ENCODE results near the gene TOGARAM1. TPM values are rescaled to one million over a fixed set of nuclear protein-coding genes. Genes with fewer than 3 reads are reported as not detected.

Gene TOGARAM1
- total RNA-seq, 4 donors from 2014 or later = 6.3 to 19.1 (median 9.7) TPM

DNA sequence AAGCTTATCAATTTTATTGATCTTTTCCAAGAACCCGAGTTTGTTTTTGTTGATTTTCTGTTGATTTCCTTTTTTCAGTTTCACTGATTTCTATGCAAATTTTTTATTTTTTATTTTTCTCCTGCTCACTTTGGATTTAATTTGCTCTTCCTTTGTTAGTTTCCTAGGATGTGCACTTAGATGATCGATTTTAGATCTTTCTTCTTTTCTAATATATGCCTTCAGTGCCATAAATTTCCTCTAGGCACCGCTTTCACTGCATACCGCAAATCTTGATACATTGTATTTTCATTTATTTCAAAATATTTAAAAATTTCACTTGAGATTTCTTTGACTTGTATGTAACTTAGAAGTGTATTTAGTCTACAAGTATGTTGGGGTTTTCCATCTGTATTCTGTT is 9.5 kb downstream of the TOGARAM1 start:
- no peak for DNase-seq
- intact Hi-C loops (cut with DNase I; ENCODE audit: low total_unique reads) (no loop called here), in situ Hi-C loops (cut with MboI; ENCODE audit: low sequenced_read_pairs in 4 of 4) (loop anchor here in 1 of 4 donors (25.0 kb wide), 1 partner anchor 166 kb away; the partner anchor contains the start of genes FANCM and FKBP3)
- peaks cover 15 to 22% of the 10 kb centered on the region in 2 donors for H3K4me1 ChIP-seq
- H3K27ac ChIP-seq = no peak overlapping the region
- no peaks in the 10 kb centered on the region for H3K36me3 ChIP-seq
- no peak for TF ChIP-seq CTCF (IDR thresholded peaks at IDR 0.05 in 4 of 5, conservative IDR thresholded peaks at IDR 0.05 in 1 of 5)
- TF ChIP-seq POLR2A (IDR thresholded peaks at IDR 0.05) = no peak
- H3K4me3 ChIP-seq = no peak overlapping the region
- ATAC-seq = no peak
- no peaks in the 10 kb centered on the region for H3K27me3 ChIP-seq
- no peaks in the 10 kb centered on the region for H3K9me3 ChIP-seq

DNA sequence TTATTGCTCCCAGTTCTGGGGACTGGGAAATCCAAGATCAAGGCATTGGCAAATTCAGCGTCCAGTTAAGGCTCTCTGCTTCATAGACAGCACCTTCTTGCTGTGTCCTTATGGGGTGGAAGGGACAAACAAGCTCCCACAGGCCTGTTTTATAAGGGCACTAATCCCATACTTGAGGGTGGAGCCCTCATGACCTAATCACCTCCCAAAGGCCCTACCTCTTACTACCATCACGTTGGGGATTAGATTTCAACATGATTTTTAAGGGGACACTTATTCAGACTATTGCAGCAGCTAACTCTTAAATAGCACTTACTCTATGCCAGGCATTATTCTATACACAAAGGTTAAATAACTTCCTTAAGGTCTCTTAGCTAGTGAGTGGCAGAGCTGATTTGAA is 17.3 kb downstream of the TOGARAM1 start:
- Histone ChIP-seq H3K27ac (peak overlapping the region in 3 of 4 donors; percentile 10 to 61 (median 20)), H3K36me3 (no peaks in the 10 kb centered on the region), H3K27me3 (no peaks in the 10 kb centered on the region), H3K4me1 (peaks cover 19 to 25% of the 10 kb centered on the region in 2 donors), H3K4me3 (no peak overlapping the region), H3K9me3 (no peaks in the 10 kb centered on the region)
- intact Hi-C loops (cut with DNase I; ENCODE audit: low total_unique reads) = no loop called here
- no peak for TF ChIP-seq POLR2A (IDR thresholded peaks at IDR 0.05)
- DNase-seq (no peak), ATAC-seq (no peak)
- in situ Hi-C loops (cut with MboI; ENCODE audit: low sequenced_read_pairs in 4 of 4) = no loop called here

DNA sequence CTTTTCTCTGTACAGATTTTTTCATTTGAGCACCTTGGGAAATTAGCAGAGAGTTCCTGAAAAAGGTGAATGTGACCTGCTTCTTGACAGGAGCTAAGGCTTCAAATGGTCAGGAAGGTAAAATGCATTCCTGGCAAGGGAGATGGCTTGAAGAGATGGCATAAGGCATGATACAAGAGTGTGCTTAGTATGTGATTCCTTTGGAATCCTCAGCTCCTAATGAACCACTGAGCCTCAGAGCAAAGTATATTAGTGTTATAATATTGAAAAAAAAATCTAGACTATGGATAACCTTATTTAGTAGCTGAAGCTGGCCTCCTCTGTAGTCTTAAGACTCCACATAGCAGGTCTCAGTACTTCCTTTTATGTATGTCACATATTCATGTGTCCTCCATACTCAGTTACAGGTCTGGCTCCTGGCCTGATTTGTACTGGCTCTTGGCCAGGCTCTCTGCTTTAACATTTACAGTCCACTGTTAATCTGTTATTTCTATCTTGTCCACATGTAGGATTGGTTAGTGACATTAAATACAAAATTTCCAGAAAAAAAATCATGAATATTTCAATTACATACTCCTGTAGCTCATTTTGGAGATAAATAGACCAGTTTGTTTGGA is 17.9 kb downstream of the TOGARAM1 start:
- ATAC-seq (peak; percentile 75 to 81), DNase-seq (peak in 1 of 2 donors; percentile 45)
- peak overlapping the region in 3 of 4 donors; percentile 10 to 61 (median 20) for H3K27ac ChIP-seq
- peaks cover 19 to 25% of the 10 kb centered on the region in 2 donors for H3K4me1 ChIP-seq
- no peaks in the 10 kb centered on the region for H3K27me3 ChIP-seq
- no peaks in the 10 kb centered on the region for H3K36me3 ChIP-seq
- no peak overlapping the region for H3K4me3 ChIP-seq
- in situ Hi-C loops (cut with MboI; ENCODE audit: low sequenced_read_pairs in 4 of 4) (no loop called here), intact Hi-C loops (cut with DNase I; ENCODE audit: low total_unique reads) (no loop called here)
- H3K9me3 ChIP-seq = no peaks in the 10 kb centered on the region
- no peak for TF ChIP-seq POLR2A (IDR thresholded peaks at IDR 0.05)
- TF ChIP-seq CTCF (IDR thresholded peaks at IDR 0.05 in 4 of 5, conservative IDR thresholded peaks at IDR 0.05 in 1 of 5) = no peak

- in situ Hi-C loops (cut with MboI; ENCODE audit: low sequenced_read_pairs in 4 of 4) = no loop called here
- DNase-seq (no peak), ATAC-seq (no peak)
- Histone ChIP-seq H3K27ac (no peak overlapping the region), H3K27me3 (no peaks in the 10 kb centered on the region), H3K4me1 (peaks cover 19 to 25% of the 10 kb centered on the region in 2 donors), H3K36me3 (no peaks in the 10 kb centered on the region), H3K9me3 (no peaks in the 10 kb centered on the region), H3K4me3 (no peak overlapping the region)
- TF ChIP-seq POLR2A (IDR thresholded peaks at IDR 0.05) = no peak
- TF ChIP-seq CTCF (IDR thresholded peaks at IDR 0.05 in 4 of 5, conservative IDR thresholded peaks at IDR 0.05 in 1 of 5) = no peak
- intact Hi-C loops (cut with DNase I; ENCODE audit: low total_unique reads) = loop anchor here (1.0 kb wide), 1 partner anchor 19 kb away; no protein-coding TSS in a partner anchor
Measured at GRCh38 chr14:44981198-44981597, 19.2 kb downstream of the TOGARAM1 start.

DNA sequence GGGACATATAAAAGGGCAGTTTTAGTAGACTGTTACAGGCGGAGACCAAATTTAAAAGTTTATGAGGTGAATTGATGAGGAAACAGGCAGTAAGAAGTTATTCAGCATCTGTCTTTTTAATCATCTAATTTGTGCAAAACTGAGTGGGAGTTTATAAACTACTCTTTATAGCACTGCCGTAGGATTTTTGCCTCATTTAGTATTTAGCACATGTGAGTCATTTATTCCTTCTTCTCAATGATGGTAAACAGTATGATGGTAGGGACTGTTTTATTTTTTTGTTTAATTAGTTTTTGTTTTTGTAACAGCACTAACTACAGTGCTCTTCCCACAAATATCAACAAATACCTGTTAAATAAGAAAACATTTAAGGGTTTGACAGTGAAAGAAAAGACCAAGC is 20.6 kb downstream of the TOGARAM1 start:
- Histone ChIP-seq H3K4me1 (peaks cover 19 to 25% of the 10 kb centered on the region in 2 donors), H3K27ac (no peak overlapping the region), H3K36me3 (no peaks in the 10 kb centered on the region), H3K9me3 (no peaks in the 10 kb centered on the region), H3K27me3 (no peaks in the 10 kb centered on the region), H3K4me3 (no peak overlapping the region)
- DNase-seq (no peak), ATAC-seq (no peak)
- TF ChIP-seq POLR2A (IDR thresholded peaks at IDR 0.05) (no peak), CTCF (IDR thresholded peaks at IDR 0.05 in 4 of 5, conservative IDR thresholded peaks at IDR 0.05 in 1 of 5) (no peak)
- intact Hi-C loops (cut with DNase I; ENCODE audit: low total_unique reads) (no loop called here), in situ Hi-C loops (cut with MboI; ENCODE audit: low sequenced_read_pairs in 4 of 4) (no loop called here)

Data from gastrocnemius medialis (tissue), 4 donors.